PFSK-1 (cell line): ENCODE measurements around the gene TEX52.

Source experiments
- FOXP2 ChIP-seq: optimal IDR thresholded peaks from 2 replicates; pipeline ENCODE3; 2011; ENCODE audit warnings: borderline replicate concordance, control low read depth, inconsistent platforms; ENCODE audit not compliant: insufficient read depth; ENCODE audit errors: extremely low read length, extremely low read depth
- POLR2AphosphoS5 ChIP-seq: IDR thresholded peaks from 2 replicates; pipeline ENCODE4 v1.6.1; 2012; ENCODE audit warnings: low read depth, mild to moderate bottlenecking, control low read depth, low read length, moderate library complexity
- REST ChIP-seq, 2 experiments: IDR thresholded peaks; 2 replicates each; pipeline versions ENCODE4 v1.6.1 to v1.8.0; 2011 to 2012; ENCODE audit warnings: low read depth in 2 of 2, low read length in 2 of 2, control low read depth in 1 of 2, inconsistent platforms in 1 of 2, mild to moderate bottlenecking in 1 of 2, moderate library complexity in 1 of 2; ENCODE audit not compliant: insufficient read depth in 1 of 2
- TAF1 ChIP-seq: IDR thresholded peaks from 2 replicates; pipeline ENCODE4 v1.6.1; 2012; ENCODE audit warnings: low read length, control low read depth, borderline replicate concordance; ENCODE audit not compliant: insufficient read depth

GRCh38 chr12:2804393-2805142 is 52.3 kb downstream of the TEX52 start:
- TF ChIP-seq REST (IDR thresholded peaks at IDR 0.05; ENCODE audit: insufficient read depth in 1 of 2, low read depth in 2 of 2, low read length in 2 of 2) (no peak), TAF1 (no peak), POLR2AphosphoS5 (no peak), FOXP2 (no peak)
